ENCODE data around the gene KRTAP4-9. TPM values are rescaled to one million over a fixed set of nuclear protein-coding genes. Genes with fewer than 3 reads are reported as not detected.

Gene KRTAP4-9
- total and polyA plus RNA-seq, 2 of the 13 experiments (the other 11 are each of a cell fraction or from before 2014, with no cell fraction given): not detected

DNA sequence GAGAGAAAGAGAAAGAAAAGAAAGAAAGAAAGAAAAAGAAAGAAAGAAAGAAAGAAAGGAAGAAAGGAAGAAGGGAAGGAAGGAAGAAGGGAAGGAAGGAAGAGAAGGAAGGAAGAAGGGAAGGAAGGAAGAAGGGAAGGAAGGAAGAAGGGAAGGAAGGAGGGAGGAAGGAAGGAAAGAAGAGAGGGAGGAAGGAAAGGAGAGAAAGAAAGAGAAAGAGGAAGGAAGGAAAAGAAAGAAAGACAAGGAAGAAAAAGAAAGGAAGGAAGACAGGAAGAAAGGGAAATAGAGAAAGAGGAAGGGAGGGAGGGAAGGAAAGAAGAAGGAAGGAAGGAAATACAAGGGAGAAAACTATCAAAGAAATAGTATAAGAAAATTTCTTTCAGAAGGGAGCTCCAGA lies 28.4 kb upstream of the KRTAP4-9 start:
- H3K4me3 ChIP-seq (replicated peaks in 1 of 3; ENCODE audit: insufficient read depth in 1 of 3, low read depth in 2 of 3, low read length in 3 of 3): no peak overlapping the region
- H3K9ac ChIP-seq (ENCODE audit: insufficient read depth, low read depth, low read length): no peak overlapping the region
- POLR2A ChIA-PET: no interaction called here
- intact Hi-C loops (cut with micrococcal nuclease; ENCODE audit: unreplicated experiment): no loop called here
- H3K79me2 ChIP-seq (ENCODE audit: insufficient read depth, low read length): no peaks in the 10 kb centered on the region
- H3K27ac ChIP-seq (ENCODE audit: extremely low read length, insufficient read depth, low read length): no peak overlapping the region
- FAIRE-seq (no peak), ATAC-seq (no peak), DNase-seq (ENCODE audit: low spot score) (no peak)
- in situ Hi-C loops (cut with HindIII; ENCODE audit: extremely low pct_ligation_motif_present, low pct_unique_long_range_greater_than_20kb): no loop called here
- no peaks in the 10 kb centered on the region for H3K4me1 ChIP-seq (ENCODE audit: insufficient read depth, low read length)
- no peaks in the 10 kb centered on the region for H3K36me3 ChIP-seq (replicated peaks in 1 of 2; ENCODE audit: control insufficient read depth in 1 of 2, insufficient read depth in 2 of 2, low read length in 2 of 2)
- TF ChIP-seq, protein P1, sequence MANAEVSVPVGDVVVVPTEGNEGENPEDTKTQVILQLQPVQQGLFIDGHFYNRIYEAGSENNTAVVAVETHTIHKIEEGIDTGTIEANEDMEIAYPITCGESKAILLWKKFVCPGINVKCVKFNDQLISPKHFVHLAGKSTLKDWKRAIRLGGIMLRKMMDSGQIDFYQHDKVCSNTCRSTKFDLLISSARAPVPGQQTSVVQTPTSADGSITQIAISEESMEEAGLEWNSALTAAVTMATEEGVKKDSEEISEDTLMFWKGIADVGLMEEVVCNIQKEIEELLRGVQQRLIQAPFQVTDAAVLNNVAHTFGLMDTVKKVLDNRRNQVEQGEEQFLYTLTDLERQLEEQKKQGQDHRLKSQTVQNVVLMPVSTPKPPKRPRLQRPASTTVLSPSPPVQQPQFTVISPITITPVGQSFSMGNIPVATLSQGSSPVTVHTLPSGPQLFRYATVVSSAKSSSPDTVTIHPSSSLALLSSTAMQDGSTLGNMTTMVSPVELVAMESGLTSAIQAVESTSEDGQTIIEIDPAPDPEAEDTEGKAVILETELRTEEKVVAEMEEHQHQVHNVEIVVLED (CRISPR knock-in tag; IDR thresholded peaks at IDR 0.05; ENCODE audit: borderline replicate concordance): no peak
- TF ChIP-seq ZNF616 (CRISPR knock-in tag; IDR thresholded peaks at IDR 0.05; ENCODE audit: low read depth) (no peak), NONO (IDR thresholded peaks at IDR 0.05) (0 out of 2 replicates have a peak, but pooled peaks have one; percentile 22), NONO (CRISPR knock-in tag; conservative IDR thresholded peaks at IDR 0.05) (no peak), PCBP1 (IDR thresholded peaks at IDR 0.05; ENCODE audit: borderline replicate concordance, low read depth, low read length) (no peak)
- peaks cover 0 to 5% of the 10 kb centered on the region in 2 experiments; a peak in 2 of 5 replicates for H3K27me3 ChIP-seq (ENCODE audit: control insufficient read depth in 1 of 2, insufficient read depth in 2 of 2, low read length in 2 of 2)
- CTCF ChIA-PET (ENCODE audit: low intra/inter-chr PET ratio, low total read pairs): no interaction called here
- no peak overlapping the region for H3K4me2 ChIP-seq (ENCODE audit: low read depth, low read length)
- no peak overlapping the region for H2AFZ ChIP-seq (ENCODE audit: low read length)
- no TSS peak for BruUV-seq (replicated peaks)
- H3K9me3 ChIP-seq (ENCODE audit: low read length): no peaks in the 10 kb centered on the region
- no peaks in the 10 kb centered on the region for H4K20me1 ChIP-seq (ENCODE audit: insufficient read depth, low read length)

DNA sequence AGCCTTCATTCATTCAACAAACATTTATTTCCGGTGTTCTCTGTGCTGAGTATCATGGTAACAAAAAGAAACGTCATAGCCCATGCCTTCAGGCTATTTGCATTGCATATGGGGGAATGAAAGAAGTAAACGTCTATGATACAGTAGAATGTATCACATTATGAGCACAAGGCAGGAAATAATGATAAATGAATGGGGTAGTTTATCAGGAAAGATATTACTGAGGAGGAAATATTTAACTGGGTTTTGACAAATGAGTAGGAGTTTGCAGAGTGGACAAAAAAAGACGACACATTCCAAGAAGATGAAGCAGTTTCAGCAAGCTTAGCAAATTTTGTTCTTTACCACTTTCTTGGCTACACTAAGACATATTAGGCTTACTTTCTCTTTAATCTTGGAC lies 22.6 kb upstream of the KRTAP4-9 start:
- DNase-seq (ENCODE audit: low spot score) (no peak), FAIRE-seq (no peak), ATAC-seq (no peak)
- ChIA-PET CTCF (ENCODE audit: low intra/inter-chr PET ratio, low total read pairs) (no interaction called here), POLR2A (no interaction called here)
- Histone ChIP-seq H3K79me2 (ENCODE audit: insufficient read depth, low read length) (no peaks in the 10 kb centered on the region), H3K9me3 (ENCODE audit: low read length) (no peaks in the 10 kb centered on the region), H3K4me3 (replicated peaks in 1 of 3; ENCODE audit: insufficient read depth in 1 of 3, low read depth in 2 of 3, low read length in 3 of 3) (no peak overlapping the region), H4K20me1 (ENCODE audit: insufficient read depth, low read length) (no peaks in the 10 kb centered on the region), H2AFZ (ENCODE audit: low read length) (no peak overlapping the region), H3K27me3 (ENCODE audit: control insufficient read depth in 1 of 2, insufficient read depth in 2 of 2, low read length in 2 of 2) (no peaks in the 10 kb centered on the region; a peak in 2 of 5 replicates), H3K4me1 (ENCODE audit: insufficient read depth, low read length) (no peaks in the 10 kb centered on the region), H3K27ac (ENCODE audit: extremely low read length, insufficient read depth, low read length) (no peak overlapping the region), H3K4me2 (ENCODE audit: low read depth, low read length) (no peak overlapping the region), H3K9ac (ENCODE audit: insufficient read depth, low read depth, low read length) (no peak overlapping the region), H3K36me3 (replicated peaks in 1 of 2; ENCODE audit: control insufficient read depth in 1 of 2, insufficient read depth in 2 of 2, low read length in 2 of 2) (no peaks in the 10 kb centered on the region)
- TF ChIP-seq, protein P2, sequence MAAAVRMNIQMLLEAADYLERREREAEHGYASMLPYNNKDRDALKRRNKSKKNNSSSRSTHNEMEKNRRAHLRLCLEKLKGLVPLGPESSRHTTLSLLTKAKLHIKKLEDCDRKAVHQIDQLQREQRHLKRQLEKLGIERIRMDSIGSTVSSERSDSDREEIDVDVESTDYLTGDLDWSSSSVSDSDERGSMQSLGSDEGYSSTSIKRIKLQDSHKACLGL (CRISPR knock-in tag; IDR thresholded peaks at IDR 0.05): no peak
- TF ChIP-seq, protein P3, sequence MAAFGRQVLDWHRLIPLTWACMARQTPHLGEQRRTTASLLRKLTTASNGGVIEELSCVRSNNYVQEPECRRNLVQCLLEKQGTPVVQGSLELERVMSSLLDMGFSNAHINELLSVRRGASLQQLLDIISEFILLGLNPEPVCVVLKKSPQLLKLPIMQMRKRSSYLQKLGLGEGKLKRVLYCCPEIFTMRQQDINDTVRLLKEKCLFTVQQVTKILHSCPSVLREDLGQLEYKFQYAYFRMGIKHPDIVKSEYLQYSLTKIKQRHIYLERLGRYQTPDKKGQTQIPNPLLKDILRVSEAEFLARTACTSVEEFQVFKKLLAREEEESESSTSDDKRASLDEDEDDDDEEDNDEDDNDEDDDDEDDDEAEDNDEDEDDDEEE (CRISPR knock-in tag; IDR thresholded peaks at IDR 0.05): no peak
- TF ChIP-seq ZSCAN31 (CRISPR knock-in tag; IDR thresholded peaks at IDR 0.05; ENCODE audit: low read depth) (no peak), MAFF (IDR thresholded peaks at IDR 0.05; ENCODE audit: low read depth, low read length) (0 out of 2 replicates have a peak, but pooled peaks have one; percentile 50), MAFK (conservative IDR thresholded peaks at IDR 0.05 in 1 of 2, IDR thresholded peaks at IDR 0.05 in 1 of 2; ENCODE audit: low read length in 2 of 2) (peak; percentile 24 to 60; a peak in 3 of 4 replicates)
- TF ChIP-seq, protein P4, sequence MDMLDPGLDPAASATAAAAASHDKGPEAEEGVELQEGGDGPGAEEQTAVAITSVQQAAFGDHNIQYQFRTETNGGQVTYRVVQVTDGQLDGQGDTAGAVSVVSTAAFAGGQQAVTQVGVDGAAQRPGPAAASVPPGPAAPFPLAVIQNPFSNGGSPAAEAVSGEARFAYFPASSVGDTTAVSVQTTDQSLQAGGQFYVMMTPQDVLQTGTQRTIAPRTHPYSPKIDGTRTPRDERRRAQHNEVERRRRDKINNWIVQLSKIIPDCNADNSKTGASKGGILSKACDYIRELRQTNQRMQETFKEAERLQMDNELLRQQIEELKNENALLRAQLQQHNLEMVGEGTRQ (IDR thresholded peaks at IDR 0.05; ENCODE audit: low read depth, low read length): no peak
- TF ChIP-seq, protein P4 (CRISPR knock-in tag; IDR thresholded peaks at IDR 0.05; ENCODE audit: borderline replicate concordance): no peak
- 2% methylated on average over 4 of the region's 4 CpGs for WGBS (ENCODE audit: low lambda C conversion rate)
- intact Hi-C loops (cut with micrococcal nuclease; ENCODE audit: unreplicated experiment) (no loop called here), in situ Hi-C loops (cut with HindIII; ENCODE audit: extremely low pct_ligation_motif_present, low pct_unique_long_range_greater_than_20kb) (no loop called here)
- no TSS peak for BruUV-seq (replicated peaks)

All from HepG2 (cell line).